Activated naive CD8-positive, alpha-beta T cell treated with anti-CD3 and anti-CD28 coated beads, Interleukin-2, amount 10 ng/mL, durations not matched to agents 7 days and 5 days (primary cell): ENCODE data around the gene FTSJ1. TPM values are rescaled to one million over a fixed set of nuclear protein-coding genes. Genes with fewer than 3 reads are reported as not detected.

Experiments used
- ATAC-seq: fragments of 150-1000 bp; cut with Tn5 transposase; one replicate; pipeline ENCODE4 v1.10.0; 2021; ENCODE audit warnings: low read depth, moderate library complexity
- POLR2A ChIA-PET: fragments of 350-600 bp; sonication (Branson Sonifier 250); formaldehyde crosslinking; loops from one replicate; lab custom pipeline; 2021; ENCODE audit warnings: antibody characterized with exemption; lab: Charles Lee
- DNase-seq: peaks from one replicate; pipeline ENCODE4 v3.0.0; 2021
- H3K27ac Mint-ChIP-seq: one replicate; pipeline ENCODE4 v1.8.0; 2022; ENCODE audit warnings: mild to moderate bottlenecking, mixed read lengths
- H3K27me3 Mint-ChIP-seq: one replicate; pipeline ENCODE4 v1.8.0; 2022; ENCODE audit warnings: mild to moderate bottlenecking, moderate library complexity, mixed read lengths
- H3K36me3 Mint-ChIP-seq: one replicate; pipeline ENCODE4 v1.8.0; 2021; ENCODE audit warnings: mild to moderate bottlenecking, mixed read lengths
- H3K4me1 Mint-ChIP-seq: one replicate; pipeline ENCODE4 v1.8.0; 2021; ENCODE audit warnings: mixed read lengths
- H3K4me3 Mint-ChIP-seq: one replicate; pipeline ENCODE4 v1.8.0; 2022; ENCODE audit warnings: mild to moderate bottlenecking, moderate library complexity, mixed read lengths
- H3K9me3 Mint-ChIP-seq: one replicate; pipeline ENCODE4 v1.8.0; 2021; ENCODE audit warnings: mixed read lengths
- total RNA-seq, 2 experiments: library from RNA; stranded (reverse); gene quantifications; one replicate each; pipeline ENCODE4 v1.2.3, GENCODE V29; 2021

FTSJ1 gene
- total RNA-seq, 2 experiments from 2014 or later, result 56.2 to 59.2 TPM

DNA sequence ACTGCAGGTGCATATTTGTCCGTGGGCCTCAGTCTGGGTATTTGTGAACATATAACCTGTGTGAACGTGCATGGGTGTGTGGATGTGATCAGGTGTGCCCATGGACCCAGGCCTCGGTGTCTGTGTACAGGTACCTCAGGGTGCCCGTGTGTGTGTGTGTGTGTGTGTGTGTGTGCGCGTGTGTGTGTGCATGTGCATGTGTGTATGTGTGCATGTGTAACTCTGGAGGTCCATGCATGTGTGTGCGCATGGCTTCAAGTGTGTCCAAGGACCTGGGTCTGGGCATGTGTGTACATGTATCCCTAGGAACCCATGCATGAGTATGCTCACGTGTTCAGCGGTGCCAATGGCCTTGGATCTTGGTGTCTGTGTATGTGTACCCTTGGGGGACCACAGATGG lies 15.8 kb downstream of the FTSJ1 start:
- POLR2A ChIA-PET, result no interaction called here

DNA sequence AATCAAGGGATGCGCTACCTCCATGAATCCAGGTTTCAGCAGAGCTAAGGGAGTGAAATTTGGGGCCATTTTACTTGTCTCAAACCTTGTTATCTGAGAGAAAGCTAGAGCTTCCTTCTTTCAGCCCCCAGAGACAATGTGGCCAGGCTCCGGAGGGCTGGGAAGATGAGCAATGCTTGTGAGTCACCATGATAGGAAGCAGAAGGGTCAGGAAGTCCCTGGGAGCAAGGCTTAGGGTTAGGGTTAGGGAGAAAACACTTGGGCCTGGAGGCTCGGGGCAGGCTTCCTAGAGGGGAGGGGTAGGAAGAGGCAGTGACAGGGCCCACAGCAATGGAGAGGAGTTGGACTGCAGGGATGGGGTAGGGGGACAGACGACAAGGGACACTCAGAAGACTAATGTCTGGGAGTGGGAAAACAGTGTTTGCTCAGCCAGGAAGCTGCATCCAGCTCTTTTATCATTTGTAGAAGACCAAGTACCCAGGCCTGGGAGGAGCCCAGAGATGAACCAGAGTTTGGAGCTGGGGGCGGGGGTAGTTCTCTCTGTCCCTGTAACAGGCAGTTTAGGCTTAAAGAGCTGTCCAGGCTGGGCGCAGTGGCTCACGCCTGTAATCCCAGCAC lies 16.4 kb downstream of the FTSJ1 start:
- no peaks in the 10 kb centered on the region for H3K36me3 Mint-ChIP-seq
- H3K4me1 Mint-ChIP-seq, result no peaks in the 10 kb centered on the region
- no peak overlapping the region for H3K27ac Mint-ChIP-seq
- H3K4me3 Mint-ChIP-seq, result no peak overlapping the region
- POLR2A ChIA-PET, result no interaction called here
- DNase-seq (no peak), ATAC-seq (no peak)
- H3K9me3 Mint-ChIP-seq, result no peaks in the 10 kb centered on the region
- H3K27me3 Mint-ChIP-seq, result no peaks in the 10 kb centered on the region

More for the DNA sequence above, 15.8 kb downstream of the FTSJ1 start:
- no peak for DNase-seq
- Mint-ChIP-seq H3K36me3 (no peaks in the 10 kb centered on the region), H3K4me1 (no peaks in the 10 kb centered on the region), H3K9me3 (no peaks in the 10 kb centered on the region), H3K27me3 (no peaks in the 10 kb centered on the region), H3K27ac (no peak overlapping the region), H3K4me3 (no peak overlapping the region)
- ATAC-seq, result no peak

DNA sequence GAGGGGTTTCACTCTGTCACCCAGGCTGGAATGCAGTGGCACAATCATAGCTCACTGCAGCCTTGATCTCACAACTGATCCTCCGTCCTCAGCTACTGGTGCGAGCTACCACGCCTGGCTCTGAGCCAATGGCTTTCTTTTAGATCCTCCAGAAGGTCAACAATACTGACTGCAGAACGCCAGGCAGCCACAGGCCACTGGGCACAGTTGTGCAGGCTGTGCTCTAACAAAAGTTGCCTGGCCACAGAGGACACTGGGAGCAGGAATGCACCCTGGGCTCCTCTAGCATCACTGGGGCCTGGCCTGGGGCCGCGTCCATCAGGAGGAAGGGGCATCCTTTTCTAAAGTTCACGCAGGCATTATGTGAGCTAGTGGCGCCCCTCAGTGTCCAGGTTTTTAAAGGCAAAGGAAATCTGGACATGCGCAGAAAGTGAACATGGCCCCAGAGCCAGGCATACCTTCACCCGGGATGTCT lies 17.9 kb downstream of the FTSJ1 start:
- H3K27me3 Mint-ChIP-seq, result peaks cover 3% of the 10 kb centered on the region
- peaks cover 4% of the 10 kb centered on the region for H3K4me1 Mint-ChIP-seq
- ATAC-seq, result no peak
- no peak overlapping the region for H3K27ac Mint-ChIP-seq
- no peaks in the 10 kb centered on the region for H3K36me3 Mint-ChIP-seq
- POLR2A ChIA-PET, result interaction anchor here (0.7 kb wide), 1 partner anchor 244 kb away, joined by 3 read pairs; no protein-coding TSS in a partner anchor
- H3K9me3 Mint-ChIP-seq, result no peaks in the 10 kb centered on the region
- no peak overlapping the region for H3K4me3 Mint-ChIP-seq
- no peak for DNase-seq

DNA sequence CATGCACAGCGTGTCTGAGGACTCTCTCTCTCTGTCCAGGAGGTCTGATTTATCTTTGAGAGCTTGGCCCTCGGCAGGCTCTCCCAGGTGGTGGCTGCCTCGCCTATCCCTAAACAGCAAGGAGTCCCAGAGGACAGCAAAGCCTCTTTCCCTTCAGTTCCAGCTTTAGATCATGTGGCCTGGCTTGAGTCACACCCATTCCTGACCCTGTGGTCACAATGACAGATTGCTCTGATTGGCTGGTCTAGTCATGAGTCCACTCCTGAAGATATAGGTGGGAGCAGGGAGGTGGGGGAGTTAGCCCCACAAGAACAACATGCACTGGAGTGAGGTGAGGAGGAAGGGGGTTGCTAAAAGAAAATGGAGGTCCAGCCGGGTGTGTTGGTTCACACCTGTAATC lies 20.7 kb downstream of the FTSJ1 start:
- DNase-seq (no peak), ATAC-seq (no peak)
- Mint-ChIP-seq H3K4me1 (peaks cover 4% of the 10 kb centered on the region), H3K9me3 (no peaks in the 10 kb centered on the region), H3K4me3 (no peak overlapping the region), H3K27ac (no peak overlapping the region), H3K27me3 (peaks cover 3% of the 10 kb centered on the region), H3K36me3 (no peaks in the 10 kb centered on the region)
- POLR2A ChIA-PET, result interaction anchor here (0.6 kb wide), 1 partner anchor 32 kb away, joined by 3 read pairs; no protein-coding TSS in a partner anchor

DNA sequence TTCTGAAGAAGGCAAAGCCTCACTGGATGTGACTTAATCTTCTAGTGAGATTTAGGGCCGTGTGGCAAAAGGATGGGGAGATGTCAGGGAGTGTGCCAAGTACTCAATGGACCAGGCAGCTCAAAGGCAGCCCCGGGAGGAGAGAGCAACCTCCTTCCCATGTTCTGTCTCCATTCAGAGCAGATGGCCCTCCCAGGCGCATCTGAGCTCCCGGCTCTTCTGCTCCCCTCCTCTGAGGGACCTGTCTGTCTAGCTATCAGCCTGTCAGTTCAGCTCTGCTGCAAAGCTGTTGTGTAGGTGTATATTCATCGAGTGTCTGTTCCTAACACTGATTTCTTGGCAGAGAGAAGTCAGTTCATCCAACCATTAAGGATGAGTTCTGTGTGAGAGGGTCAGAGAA lies 21.9 kb downstream of the FTSJ1 start:
- Mint-ChIP-seq H3K4me3 (no peak overlapping the region), H3K4me1 (peaks cover 4% of the 10 kb centered on the region), H3K9me3 (no peaks in the 10 kb centered on the region), H3K27me3 (peaks cover 3% of the 10 kb centered on the region), H3K27ac (no peak overlapping the region), H3K36me3 (no peaks in the 10 kb centered on the region)
- ATAC-seq (no peak), DNase-seq (no peak)
- POLR2A ChIA-PET, result interaction anchor here (1.1 kb wide), 1 partner anchor 23 kb away, joined by 3 read pairs; the partner anchor contains the start of gene EBP

DNA sequence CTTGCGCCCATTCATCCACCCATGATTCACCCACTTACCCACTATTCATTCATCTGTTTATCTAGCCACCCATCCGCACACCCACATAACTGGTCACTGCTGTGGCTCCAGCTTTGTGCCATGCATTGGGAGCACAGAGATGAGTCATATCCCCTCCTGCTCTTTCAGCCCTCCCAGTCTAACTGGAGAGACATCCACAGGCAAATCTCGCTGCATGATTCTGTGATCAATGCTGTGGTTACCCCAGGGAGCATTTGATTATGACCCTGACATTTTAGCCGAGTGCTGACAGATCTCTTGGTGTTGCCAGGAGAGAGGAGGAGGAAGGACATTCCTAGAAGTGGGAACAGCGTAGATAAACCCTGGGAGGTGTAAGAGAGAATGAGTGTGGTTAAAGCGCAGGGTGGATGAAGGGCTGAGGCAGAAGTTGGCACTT lies 22.4 kb downstream of the FTSJ1 start:
- no peak for ATAC-seq
- Mint-ChIP-seq H3K9me3 (no peaks in the 10 kb centered on the region), H3K4me1 (peaks cover 4% of the 10 kb centered on the region), H3K27me3 (peaks cover 3% of the 10 kb centered on the region), H3K4me3 (no peak overlapping the region), H3K36me3 (no peaks in the 10 kb centered on the region), H3K27ac (no peak overlapping the region)
- no peak for DNase-seq
- POLR2A ChIA-PET, result interaction anchor here (1.1 kb wide), 1 partner anchor 23 kb away, joined by 3 read pairs; the partner anchor contains the start of gene EBP

DNA sequence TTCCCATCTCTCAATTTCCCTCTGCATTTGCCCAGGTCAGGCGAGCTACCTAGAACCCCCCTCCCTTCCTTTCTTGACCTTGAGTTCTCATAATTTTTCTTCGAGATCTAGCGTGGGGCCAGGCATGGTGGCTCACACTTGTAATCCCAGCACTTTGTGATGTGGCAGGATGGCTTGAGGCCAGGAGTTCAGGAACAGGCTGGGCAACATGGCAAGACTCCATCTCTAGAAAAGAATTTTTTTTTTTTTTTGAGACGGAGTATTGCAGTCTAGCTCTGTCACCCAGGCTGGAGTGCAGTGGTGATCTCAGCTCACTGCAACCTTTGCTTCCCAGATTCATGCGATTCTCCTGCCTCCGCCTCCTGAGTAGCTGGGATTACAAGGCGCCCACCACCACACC lies 28.3 kb downstream of the FTSJ1 start:
- Mint-ChIP-seq H3K36me3 (no peaks in the 10 kb centered on the region), H3K4me1 (no peaks in the 10 kb centered on the region), H3K27me3 (no peaks in the 10 kb centered on the region), H3K4me3 (no peak overlapping the region), H3K27ac (peak overlapping the region; percentile 75), H3K9me3 (no peaks in the 10 kb centered on the region)
- DNase-seq, result no peak
- ATAC-seq, result no peak
- POLR2A ChIA-PET, result no interaction called here

DNA sequence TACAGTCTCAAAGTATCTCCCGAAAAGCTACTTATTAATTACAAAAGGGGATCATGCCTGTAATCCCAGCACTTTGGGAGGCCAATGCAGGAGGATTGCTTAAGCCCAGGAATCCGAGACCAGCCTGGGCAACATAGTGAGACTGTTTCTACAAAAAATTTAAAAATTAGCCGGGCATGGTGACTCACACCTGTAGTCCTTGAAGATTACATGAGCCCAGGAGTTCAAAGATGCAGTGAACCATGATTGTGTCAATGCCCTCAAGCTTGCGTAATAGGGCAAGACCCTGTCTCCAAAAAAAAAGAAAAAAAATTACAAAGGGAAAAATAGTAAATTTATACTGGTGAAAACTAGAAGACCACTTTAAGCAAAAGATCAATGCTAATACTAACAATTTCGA lies 29.5 kb downstream of the FTSJ1 start:
- no peaks in the 10 kb centered on the region for H3K9me3 Mint-ChIP-seq

DNA sequence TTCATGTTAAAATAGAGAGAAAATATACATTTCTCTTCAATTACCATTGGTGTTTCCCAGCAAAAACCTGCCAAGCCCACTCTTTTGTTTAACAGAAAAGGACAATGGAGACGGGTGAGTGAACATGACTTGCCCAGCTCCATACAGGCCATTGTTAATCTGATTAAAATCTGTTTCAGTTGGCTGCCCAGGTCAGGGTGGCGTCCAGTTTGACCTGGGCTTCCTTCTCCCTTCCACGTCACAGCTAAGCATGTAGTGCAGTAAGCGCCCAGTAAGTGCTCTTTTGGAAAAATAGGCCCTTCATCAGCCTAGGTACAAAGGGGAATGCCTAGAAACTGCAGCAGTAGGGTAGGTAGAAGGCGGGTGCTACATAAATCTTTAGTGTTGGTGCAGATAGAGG lies 31.2 kb downstream of the FTSJ1 start:
- peaks cover 25% of the 10 kb centered on the region for H3K4me1 Mint-ChIP-seq
- no peak overlapping the region for H3K27ac Mint-ChIP-seq
- H3K36me3 Mint-ChIP-seq, result peaks cover 7% of the 10 kb centered on the region
- POLR2A ChIA-PET, result interaction anchor here (1.5 kb wide), 1 partner anchor 67 kb away, joined by 4 read pairs; the partner anchor contains the start of gene RBM3
- DNase-seq (no peak), ATAC-seq (no peak)
- no peaks in the 10 kb centered on the region for H3K27me3 Mint-ChIP-seq
- H3K9me3 Mint-ChIP-seq, result no peaks in the 10 kb centered on the region
- H3K4me3 Mint-ChIP-seq, result no peak overlapping the region

More for the DNA sequence above, 29.5 kb downstream of the FTSJ1 start:
- Mint-ChIP-seq H3K27ac (no peak overlapping the region), H3K4me1 (peaks cover 11% of the 10 kb centered on the region), H3K4me3 (no peak overlapping the region), H3K27me3 (no peaks in the 10 kb centered on the region), H3K36me3 (peaks cover 3% of the 10 kb centered on the region)
- POLR2A ChIA-PET, result no interaction called here
- no peak for ATAC-seq
- no peak for DNase-seq

DNA sequence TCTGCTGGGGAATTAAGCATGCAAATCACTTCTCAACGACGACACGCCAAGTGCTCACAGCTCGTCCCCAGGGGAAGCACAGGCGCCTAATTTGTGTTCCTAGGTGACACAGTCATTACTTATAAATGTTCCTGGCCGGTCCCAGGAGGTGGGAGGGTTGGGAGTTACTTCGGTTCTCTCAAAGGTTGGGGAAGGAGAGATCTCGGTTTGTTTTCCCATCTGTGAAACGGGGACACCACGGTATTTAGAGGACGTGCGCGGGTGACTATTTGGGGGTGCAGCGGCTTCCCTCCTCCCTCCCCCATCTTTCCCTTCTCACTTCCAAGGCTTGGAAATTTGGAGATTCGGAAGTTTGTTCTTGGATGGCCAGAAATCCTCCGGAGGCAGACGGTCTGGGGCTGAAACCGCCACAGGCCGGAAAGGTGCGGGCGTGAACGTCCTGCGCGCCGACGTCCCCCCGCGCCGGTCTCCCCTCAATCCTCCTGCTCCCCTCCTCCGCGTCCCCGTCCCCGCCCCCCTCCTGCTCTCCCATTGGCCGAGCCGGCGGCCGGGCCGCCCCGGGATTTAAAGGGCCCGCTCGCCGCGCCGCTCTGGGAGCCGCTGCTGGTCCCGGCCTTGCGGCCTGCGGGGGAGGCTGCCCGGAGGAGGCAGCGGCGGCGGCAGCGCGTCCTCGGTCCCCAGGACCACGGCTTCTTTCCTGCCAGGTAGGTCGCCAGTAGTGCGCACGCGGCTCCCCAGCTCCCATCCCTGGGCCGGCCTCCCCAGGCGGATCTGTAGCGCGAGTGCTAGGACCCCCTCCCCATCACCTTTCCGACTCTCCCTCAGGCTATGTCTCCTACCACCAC lies 32.6 kb downstream of the FTSJ1 start, which contains the start of gene PORCN:
Gene PORCN, plus strand, starts transcription at position 593 of the 845 bp plus-strand sequence. CDS start 829 bp downstream, outside the sequence.
- H3K4me3 Mint-ChIP-seq, result peak within 1 kb of the TSS; percentile 93
- H3K36me3 Mint-ChIP-seq, result peaks cover 7% of the 10 kb centered on the region
- POLR2A ChIA-PET, result interaction anchor here (0.8 to 1.7 kb wide), 6 partner anchors 10 to 39 kb away, joined by 4 to 5 read pairs (median 4); partner anchors contain the start of gene TBC1D25
- no peaks in the 10 kb centered on the region for H3K9me3 Mint-ChIP-seq
- DNase-seq (peak; percentile 81), ATAC-seq (peak; percentile 92)
- H3K27ac Mint-ChIP-seq, result peak within 1 kb of the TSS; percentile 87
- no peaks in the 10 kb centered on the region for H3K27me3 Mint-ChIP-seq
- peaks cover 28% of the 10 kb centered on the region for H3K4me1 Mint-ChIP-seq

DNA sequence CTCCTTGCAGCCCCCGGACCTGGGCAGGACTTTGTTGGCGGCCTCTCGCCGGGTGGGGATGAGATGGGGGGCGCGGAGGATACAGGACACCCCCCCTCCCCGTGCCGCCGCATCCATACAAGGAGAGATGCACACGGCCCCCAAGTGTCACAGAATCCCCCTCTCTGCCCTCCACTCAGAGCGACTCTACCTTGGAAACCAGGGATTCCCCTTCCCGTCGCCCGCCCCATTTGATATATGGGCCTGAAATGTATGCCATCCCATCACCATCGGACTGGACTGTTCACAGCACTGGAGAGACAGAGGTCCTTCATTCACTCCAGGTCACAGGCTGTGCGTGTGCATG lies 33.2 kb downstream of the FTSJ1 start:
- H3K27ac Mint-ChIP-seq, result peak overlapping the region; percentile 87
- H3K4me3 Mint-ChIP-seq, result peak overlapping the region; percentile 93
- H3K9me3 Mint-ChIP-seq, result no peaks in the 10 kb centered on the region
- peaks cover 7% of the 10 kb centered on the region for H3K36me3 Mint-ChIP-seq
- H3K4me1 Mint-ChIP-seq, result peaks cover 28% of the 10 kb centered on the region
- DNase-seq, result no peak
- peak; percentile 8 for ATAC-seq
- no peaks in the 10 kb centered on the region for H3K27me3 Mint-ChIP-seq
- POLR2A ChIA-PET, result interaction anchor here (1.7 kb wide), 1 partner anchor 30 kb away, joined by 4 read pairs; the partner anchor contains the start of gene TBC1D25

DNA sequence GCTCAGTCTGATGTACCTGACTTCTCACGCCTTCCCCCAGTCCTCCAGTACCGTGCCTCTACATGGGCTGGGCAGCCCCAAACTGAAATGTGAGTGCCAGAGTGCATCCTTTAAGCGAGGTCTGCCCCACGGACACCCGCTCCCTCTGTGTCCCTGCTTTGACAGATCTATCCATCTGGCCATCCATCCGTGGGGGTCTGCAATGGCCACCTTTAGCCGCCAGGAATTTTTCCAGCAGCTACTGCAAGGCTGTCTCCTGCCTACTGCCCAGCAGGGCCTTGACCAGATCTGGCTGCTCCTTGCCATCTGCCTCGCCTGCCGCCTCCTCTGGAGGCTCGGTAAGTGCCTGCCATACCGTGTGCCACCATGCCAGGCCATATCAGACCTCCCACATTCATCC lies 33.6 kb downstream of the FTSJ1 start:
- no peak for DNase-seq
- Mint-ChIP-seq H3K27ac (peak overlapping the region; percentile 87), H3K27me3 (no peaks in the 10 kb centered on the region), H3K9me3 (no peaks in the 10 kb centered on the region), H3K4me1 (peaks cover 28% of the 10 kb centered on the region), H3K36me3 (peaks cover 7% of the 10 kb centered on the region), H3K4me3 (peak overlapping the region; percentile 93)
- no peak for ATAC-seq
- POLR2A ChIA-PET, result interaction anchor here (1.7 kb wide), 1 partner anchor 30 kb away, joined by 4 read pairs; the partner anchor contains the start of gene TBC1D25

DNA sequence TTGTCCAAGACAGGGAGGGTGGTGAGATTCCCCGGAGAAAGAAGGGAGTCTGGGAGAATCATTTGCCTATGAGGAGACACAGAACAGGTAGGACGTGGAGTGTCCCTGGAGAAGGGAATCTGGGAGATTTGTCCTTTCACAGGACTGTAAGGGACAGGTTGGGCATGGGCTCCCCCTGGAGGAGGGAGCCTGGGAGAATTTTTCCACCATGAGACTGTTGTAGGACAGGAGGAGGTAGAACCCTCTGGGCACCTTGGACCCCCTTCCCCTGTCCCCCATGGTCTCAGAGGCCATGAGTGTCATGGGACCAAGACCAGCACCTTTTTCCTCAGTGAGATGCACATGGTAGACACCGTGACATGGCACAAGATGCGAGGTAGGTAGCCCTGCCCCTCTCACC lies 35.6 kb downstream of the FTSJ1 start:
- no peaks in the 10 kb centered on the region for H3K27me3 Mint-ChIP-seq
- peak overlapping the region; percentile 50 for H3K27ac Mint-ChIP-seq
- peaks cover 14% of the 10 kb centered on the region for H3K36me3 Mint-ChIP-seq
- no peak overlapping the region for H3K4me3 Mint-ChIP-seq
- POLR2A ChIA-PET, result no interaction called here
- H3K4me1 Mint-ChIP-seq, result peaks cover 33% of the 10 kb centered on the region
- no peak for ATAC-seq
- DNase-seq, result no peak
- H3K9me3 Mint-ChIP-seq, result no peaks in the 10 kb centered on the region
